Islet precursor cell (in vitro differentiated cells): Measurements from ENCODE around the gene CHST11.

Experiments
- DNase-seq: peaks from one replicate; pipeline ENCODE4 v3.0.0-alpha.2; 2018

The CHST11 gene

GRCh38 chr12:104702565-104703139 is 245.9 kb downstream of the CHST11 start:
- peak; percentile 69 for DNase-seq

GRCh38 chr12:104703372-104703771 is 246.6 kb downstream of the CHST11 start:
- DNase-seq: no peak

GRCh38 chr12:104704224-104704779 is 247.6 kb downstream of the CHST11 start:
- DNase-seq: peak; percentile 67

DNA sequence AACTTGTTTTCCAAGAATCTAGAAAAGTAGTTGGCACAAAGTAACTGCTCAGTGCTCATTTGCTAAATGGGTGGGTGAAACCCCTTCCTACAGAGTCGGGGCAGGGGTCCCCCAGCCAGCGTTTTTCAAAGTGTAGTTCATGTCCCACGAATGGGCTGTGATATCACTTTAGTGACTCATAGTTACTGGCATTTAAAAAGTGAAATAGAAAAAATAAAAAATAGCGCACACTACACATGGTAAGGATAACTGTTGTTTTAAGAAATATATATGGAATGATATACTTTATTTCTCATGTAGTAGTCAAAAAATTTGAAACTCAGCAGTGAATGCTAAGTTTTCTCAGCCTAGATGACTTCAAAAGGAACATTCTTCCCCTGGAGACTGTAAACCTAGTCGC is 250.4 kb downstream of the CHST11 start:
- DNase-seq: no peak

DNA sequence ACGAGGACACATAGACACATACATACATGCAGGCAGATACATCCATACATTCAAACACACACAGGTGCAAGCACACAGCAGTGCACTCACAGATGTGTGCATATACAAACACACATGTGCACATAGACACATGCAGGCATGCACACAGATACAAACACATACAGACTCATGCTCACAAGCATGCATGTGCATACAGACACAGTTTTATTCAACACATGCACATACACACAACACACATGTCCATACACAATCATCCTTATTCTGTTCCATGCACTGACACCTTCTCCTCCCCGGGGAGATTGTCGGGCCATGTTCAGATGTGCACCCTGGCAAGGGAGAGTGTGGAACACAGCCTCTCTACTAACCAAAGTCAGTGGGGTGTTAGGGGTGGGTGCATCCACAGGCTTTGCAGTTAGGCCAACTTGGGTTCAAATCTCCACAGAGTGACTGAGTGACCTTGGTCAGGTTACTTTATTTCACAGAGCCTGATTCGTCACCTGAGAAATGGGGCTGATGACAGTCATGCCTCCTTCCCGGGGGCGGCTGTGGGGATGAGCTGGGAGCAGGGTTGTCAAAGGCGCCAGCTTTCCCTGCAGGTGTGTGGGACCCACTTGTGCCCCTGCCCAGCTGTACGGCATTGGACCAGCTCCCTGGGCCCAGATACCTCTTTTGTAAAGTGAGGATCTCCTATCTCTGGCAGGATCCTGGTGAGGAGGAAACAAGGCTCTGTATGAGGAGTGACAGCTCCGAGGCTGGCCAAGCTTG is 251.2 kb downstream of the CHST11 start:
- no peak for DNase-seq

DNA sequence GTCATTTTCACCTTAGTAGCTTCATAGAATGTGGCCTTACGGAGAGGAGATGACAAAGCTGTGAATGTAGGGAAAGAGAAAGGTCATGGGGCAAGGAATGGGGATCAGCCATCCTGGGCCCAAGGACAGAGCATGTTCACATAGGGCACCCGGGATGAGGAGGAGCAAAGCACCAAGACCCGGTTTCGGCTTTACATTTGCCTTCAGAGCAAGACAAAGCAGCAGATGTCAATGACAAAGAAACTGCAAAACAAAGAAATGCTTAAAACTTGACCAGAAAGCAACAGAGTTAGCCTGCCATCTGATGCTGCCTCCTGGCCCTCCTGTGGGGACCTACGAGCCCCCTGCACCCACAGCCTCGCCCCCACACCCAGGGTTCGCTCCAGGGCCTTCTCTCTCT is 252.1 kb downstream of the CHST11 start:
- no peak for DNase-seq

- no peak for DNase-seq
Observed at GRCh38 chr12:104709692-104710435, 253.1 kb downstream of the CHST11 start.

GRCh38 chr12:104710940-104711689 is 254.4 kb downstream of the CHST11 start:
- DNase-seq: no peak

GRCh38 chr12:104712477-104712876 is 255.7 kb downstream of the CHST11 start:
- peak; percentile 74 for DNase-seq

DNA sequence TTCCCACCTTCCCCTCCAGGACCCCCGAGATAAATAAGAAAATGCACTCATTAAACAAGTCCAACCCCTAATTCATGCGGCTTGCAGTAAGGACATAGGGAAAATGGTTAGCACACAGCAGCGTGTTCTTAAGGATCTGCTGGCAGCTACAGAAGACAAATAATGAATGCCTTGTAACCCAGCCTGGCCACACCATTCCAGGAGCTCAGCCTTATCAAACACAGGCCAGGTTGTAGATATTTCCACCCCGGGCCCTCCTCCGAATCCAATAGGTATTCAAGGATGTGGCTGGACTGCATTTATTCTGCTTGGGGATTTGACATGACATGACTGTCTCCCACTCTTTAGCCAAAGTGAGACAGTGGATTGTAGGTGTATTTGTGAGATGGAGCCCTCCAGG is 256.2 kb downstream of the CHST11 start:
- no peak for DNase-seq

GRCh38 chr12:104713444-104713843 is 256.7 kb downstream of the CHST11 start:
- DNase-seq: no peak

- DNase-seq: no peak
Observed at GRCh38 chr12:104714369-104714768, 257.6 kb downstream of the CHST11 start.

DNA sequence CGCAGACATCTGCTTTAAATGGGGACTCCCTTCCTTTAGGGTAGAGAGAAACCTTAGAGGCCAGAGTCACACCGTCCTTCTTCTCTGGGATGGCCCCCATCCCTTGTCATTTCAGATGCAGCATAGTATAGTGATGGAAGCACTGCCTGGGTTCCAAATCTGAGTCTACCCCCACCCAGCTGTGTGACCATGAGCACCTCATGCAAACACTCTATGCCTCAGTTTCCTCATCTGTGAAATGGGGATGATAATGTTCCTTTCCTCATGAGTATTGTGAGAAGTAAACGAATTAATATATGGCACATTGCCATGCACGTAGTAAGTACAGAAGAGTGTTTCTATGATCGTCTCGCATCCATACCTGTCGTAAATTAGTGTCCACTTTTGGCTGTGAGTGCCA is 259.4 kb downstream of the CHST11 start:
- no peak for DNase-seq

- no peak for DNase-seq
Observed at GRCh38 chr12:104718304-104718929, 261.7 kb downstream of the CHST11 start.

DNA sequence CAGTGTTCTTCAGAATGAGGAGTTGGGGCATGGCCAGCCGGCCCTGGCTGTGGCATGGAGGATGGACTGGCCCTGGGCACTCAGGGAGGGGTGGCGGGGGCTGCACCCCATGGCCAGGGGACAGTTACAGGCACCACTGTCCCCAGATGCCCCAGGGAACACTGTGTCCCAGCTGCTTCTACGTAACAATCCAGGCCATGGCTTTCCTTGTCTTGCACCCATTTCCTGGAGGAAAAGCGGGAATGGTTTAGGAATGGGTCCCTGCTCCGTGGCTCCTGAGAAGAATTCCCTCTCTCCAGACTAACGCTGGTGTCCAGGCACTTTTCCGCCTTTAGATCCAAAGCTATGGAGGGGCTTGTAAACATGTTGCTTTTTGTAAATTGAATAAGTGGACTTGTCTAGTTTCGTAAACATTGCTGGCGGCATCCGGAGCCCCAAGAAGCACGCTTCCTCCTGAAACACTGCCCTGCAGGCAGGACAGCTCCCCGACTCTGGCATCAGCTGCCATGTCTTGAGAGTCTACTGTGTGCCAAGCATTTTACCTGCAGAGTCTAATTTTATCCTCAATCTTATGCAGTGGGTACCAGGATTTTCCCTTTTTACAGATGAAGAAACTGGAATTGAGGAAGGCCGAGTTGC is 263.1 kb downstream of the CHST11 start:
- DNase-seq: no peak

DNA sequence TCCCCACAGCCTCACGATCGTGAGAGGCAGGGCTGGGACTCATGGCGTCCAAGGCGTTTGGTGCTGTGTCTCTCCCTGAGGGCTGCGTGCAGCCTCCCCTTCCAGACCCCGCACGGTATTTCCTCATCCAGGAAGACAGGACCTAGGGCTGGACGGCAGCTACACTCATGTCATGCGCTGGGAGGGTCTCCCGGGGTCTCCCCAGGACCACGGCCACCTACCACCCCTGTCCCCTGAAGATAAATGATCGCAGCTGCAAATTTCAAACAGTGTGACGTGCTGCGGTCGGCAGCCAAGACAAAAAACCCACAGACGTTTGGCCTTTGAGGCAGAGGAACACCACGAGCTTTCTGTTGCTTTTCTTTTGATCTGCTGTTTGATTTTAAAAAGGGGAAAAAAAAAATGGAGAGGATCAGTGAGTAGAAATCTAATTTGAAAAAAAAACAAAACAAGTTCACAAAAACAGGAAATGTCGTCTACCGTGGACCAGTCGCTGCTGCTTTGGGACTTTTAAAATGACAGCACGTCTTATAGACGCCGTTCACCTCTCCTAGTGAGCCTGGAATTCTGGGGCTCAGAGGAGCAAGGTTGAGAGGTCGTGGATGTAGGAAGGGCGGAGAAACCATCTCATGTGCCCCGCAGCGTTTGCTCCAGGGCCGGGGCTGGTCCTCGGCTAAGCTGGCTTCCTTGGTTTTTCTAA is 263.7 kb downstream of the CHST11 start:
- DNase-seq: no peak

- DNase-seq: no peak
Observed at GRCh38 chr12:104721039-104721405, 264.3 kb downstream of the CHST11 start.

DNA sequence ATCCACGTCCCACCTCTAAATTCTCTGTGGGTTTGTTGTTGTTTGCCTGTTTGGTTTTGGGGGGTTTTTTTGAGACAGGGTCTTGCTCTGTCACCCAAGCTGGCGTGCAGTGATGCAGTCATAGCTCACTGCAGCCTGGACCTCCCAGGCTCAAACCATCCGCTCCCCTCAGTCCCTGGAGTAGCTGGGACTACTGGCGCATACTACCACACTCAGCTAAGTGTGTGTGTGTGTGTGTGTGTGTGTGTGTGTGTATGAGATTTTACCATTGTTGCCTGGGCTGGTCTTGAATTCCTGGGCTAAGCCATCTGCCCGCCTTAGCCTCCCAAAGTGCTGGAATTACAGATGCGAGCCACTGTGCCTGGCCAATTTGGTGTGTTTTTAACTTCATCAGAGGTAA is 265.2 kb downstream of the CHST11 start:
- no peak for DNase-seq

DNA sequence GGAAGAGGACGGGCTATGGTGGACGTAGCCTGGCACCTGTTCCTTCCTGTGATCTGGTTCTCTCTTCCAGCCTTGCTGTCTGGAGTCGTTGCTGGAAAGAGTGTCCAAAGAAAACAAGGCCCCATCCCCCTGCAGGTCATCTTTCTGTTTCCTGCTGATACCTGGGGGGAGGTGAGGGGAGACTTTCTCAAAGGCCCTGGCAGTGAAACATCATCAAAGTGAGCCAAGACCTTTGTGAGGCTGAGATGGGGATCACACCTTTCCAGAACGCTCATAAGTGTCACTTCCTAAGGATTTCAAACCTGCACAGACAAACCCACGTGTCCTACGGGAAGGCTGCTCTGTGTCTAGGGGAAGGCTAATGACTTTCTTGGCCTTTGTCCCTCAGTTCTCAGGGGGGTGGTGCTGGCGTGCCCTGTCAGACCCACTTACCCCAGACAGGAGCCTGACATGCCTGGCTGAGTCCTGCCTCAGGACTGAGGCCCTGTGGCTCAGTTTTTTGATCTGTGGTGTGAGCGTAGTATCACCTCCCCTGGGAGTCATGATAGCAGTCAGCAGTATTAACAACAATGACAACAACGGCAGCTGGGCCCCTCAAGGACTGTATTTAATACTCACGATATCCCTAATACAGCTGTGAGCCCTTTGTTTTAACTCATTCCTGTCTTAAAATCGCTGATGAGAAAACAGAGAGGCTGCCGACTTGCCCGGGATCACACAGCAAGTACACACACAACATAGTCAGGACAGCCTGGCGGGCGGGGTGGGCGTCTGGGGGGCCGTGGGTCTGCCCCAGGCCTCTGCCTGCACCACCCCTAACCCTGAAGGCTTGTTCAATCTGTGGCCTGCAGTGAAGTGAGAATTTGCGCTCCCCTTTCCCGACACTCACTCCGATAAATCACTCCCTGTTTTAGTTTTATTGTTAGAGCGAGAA is 266.1 kb downstream of the CHST11 start:
- DNase-seq: peak; percentile 81

DNA sequence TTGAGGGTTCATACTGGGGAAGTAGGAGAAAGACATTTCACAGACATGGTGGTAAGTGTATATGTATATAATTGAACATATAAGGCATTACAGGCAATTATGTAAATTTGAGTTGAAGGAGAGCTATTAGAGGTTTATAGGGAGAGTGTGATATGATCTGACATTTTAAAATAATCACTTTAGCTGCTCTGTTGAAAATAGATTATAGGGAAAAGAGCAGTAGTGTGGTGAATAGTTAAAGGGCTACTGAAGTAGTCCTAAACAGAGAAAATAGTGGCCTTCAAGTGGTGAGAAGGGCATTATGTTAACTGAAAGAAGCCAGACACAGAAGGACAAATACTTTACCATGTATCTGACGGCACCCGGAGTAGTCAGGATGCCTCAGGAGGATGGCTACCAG is 267.1 kb downstream of the CHST11 start:
- no peak for DNase-seq
